GM12878 (cell line): Measurements from ENCODE around the gene CNOT10. TPM values are rescaled to one million over a fixed set of nuclear protein-coding genes. Genes with fewer than 3 reads are reported as not detected.
A peak's percentile ranks its signal among the peaks of the same experiment; 100 is the strongest.
"Not testable (repeated sequence)": the region's sequence is repeated elsewhere in the genome, so short reads cannot be mapped to it uniquely, and the experiment has no call there.

Source experiments
- ATAC-seq: fragments of 200-7000 bp; cut with Tn5 transposase; 3 replicates; pipeline ENCODE4 v1.9.1; 2020; ENCODE audit warnings: mild to moderate bottlenecking, moderate library complexity
- BruUV-seq: library from RNA; stranded (reverse); fragments of 400-500 nt; replicated peaks from 2 replicates; lab custom pipeline; 2021; lab: Mats Ljungman, UMichigan
- CTCF ChIA-PET: fragments of 300-600 bp; sonication (Branson Sonifier 250); formaldehyde crosslinking; extraction: SDS; loops from one replicate; lab custom pipeline; 2021; ENCODE audit warnings: inconsistent platforms; lab: Yijun Ruan, JAX
- POLR2A ChIA-PET: fragments of 350-600 bp; formaldehyde crosslinking; extraction: SDS; loops from one replicate; lab custom pipeline; 2021; ENCODE audit warnings: inconsistent platforms; lab: Charles Lee
- RAD21 ChIA-PET: fragments of 300-600 bp; sonication (Branson Sonifier 250); formaldehyde crosslinking; loops from one replicate; lab custom pipeline; 2023; ENCODE audit warnings: antibody characterized with exemption; ENCODE audit not compliant: unreplicated experiment; lab: Charles Lee
- SMC1A ChIA-PET: fragments of 300-600 bp; sonication (Branson Sonifier 250); formaldehyde crosslinking; loops from one replicate; lab custom pipeline; 2023; ENCODE audit not compliant: unreplicated experiment, uncharacterized antibody; lab: Charles Lee
- DNase-seq: peaks from one replicate; pipeline ENCODE4 v3.0.0-alpha.2; 2011; ENCODE audit warnings: low read depth, low spot score
- FAIRE-seq: peaks from 3 replicates; lab custom pipeline; 2011; peaks lifted over from hg19 to GRCh38; lab: Jason Lieb, UNC
- H2AFZ ChIP-seq: 2 replicates; pipeline ENCODE4 v1.6.0; 2011; ENCODE audit warnings: low read depth, low read length, control low read depth; ENCODE audit not compliant: control insufficient read depth
- H3K27ac ChIP-seq: 2 replicates; pipeline ENCODE4 v1.5.1; 2011; ENCODE audit warnings: control low read depth; ENCODE audit not compliant: control insufficient read depth, insufficient read depth
- H3K27me3 ChIP-seq, 2 experiments: replicated peaks in 1 of 2; 2 replicates each; pipeline versions ENCODE4 v1.6.0 to v1.6.1; 2011; ENCODE audit warnings: low read length in 1 of 2; ENCODE audit not compliant: control insufficient read depth in 2 of 2, insufficient read depth in 2 of 2
- H3K36me3 ChIP-seq, 2 experiments: 2 replicates each; pipeline ENCODE4 v1.5.1; 2011; ENCODE audit warnings: low read length in 1 of 2; ENCODE audit not compliant: control insufficient read depth in 2 of 2, insufficient read depth in 2 of 2
- H3K4me1 ChIP-seq: 2 replicates; pipeline ENCODE4 v1.6.1; 2011; ENCODE audit warnings: mild to moderate bottlenecking, low read length, moderate library complexity, mixed read lengths; ENCODE audit not compliant: control insufficient read depth, insufficient read depth
- H3K4me2 ChIP-seq: 2 replicates; pipeline ENCODE4 v1.6.0; 2011; ENCODE audit warnings: control low read depth; ENCODE audit not compliant: control insufficient read depth, insufficient read depth
- H3K4me3 ChIP-seq: fragments of 200-600 bp; sonication (generic); 2 replicates; pipeline ENCODE4 v1.5.1; 2016
- H3K79me2 ChIP-seq: 2 replicates; pipeline ENCODE4 v1.6.0; 2011; ENCODE audit warnings: low read length; ENCODE audit not compliant: control insufficient read depth, insufficient read depth
- H3K9ac ChIP-seq: 2 replicates; pipeline ENCODE4 v1.8.0; 2011; ENCODE audit warnings: low read length, control low read depth, mixed read lengths; ENCODE audit not compliant: control insufficient read depth, insufficient read depth
- H3K9me3 ChIP-seq: replicated peaks from 3 replicates; pipeline ENCODE4 v1.5.1; 2011; ENCODE audit warnings: mild to moderate bottlenecking, low read length; ENCODE audit not compliant: control insufficient read depth, insufficient read depth
- H4K20me1 ChIP-seq: 2 replicates; pipeline ENCODE4 v1.6.0; 2011; ENCODE audit not compliant: control insufficient read depth, insufficient read depth
- TBL1XR1 ChIP-seq: IDR thresholded peaks from 2 replicates; pipeline ENCODE4 v1.6.1; 2012; ENCODE audit warnings: low read depth, low read length, improper control_type of control experiment
- WGBS: methylation state at CpG from one replicate; pipeline ENCODE4 v1.1.6; 2016; ENCODE audit warnings: low lambda C conversion rate; ENCODE audit not compliant: insufficient replicate concordance, insufficient coverage; ENCODE audit errors: missing lambda C conversion rate; 5-methylcytosine and 5-hydroxymethylcytosine counted together
- in situ Hi-C: fragments of 300-500 bp; cut with MboI; formaldehyde crosslinking; loops from 9 replicates; pipeline ENCODE4 v1.14.3; 2018; ENCODE audit warnings: mixed read lengths
- intact Hi-C: fragments of 100-400 bp; cut with micrococcal nuclease; formaldehyde crosslinking; loops from one replicate; pipeline ENCODE4 v1.14.2; 2022; ENCODE audit not compliant: unreplicated experiment
- polyA plus RNA-seq, 11 experiments: library from polyadenylated mRNA; depleted of rRNA in 4 of 11; unstranded in 6 of 11; stranded (reverse) in 5 of 11; fragments of >200 nt; fragmentation: Nextera tagmentation in 4 of 11; fragmentation: Illumina TruSeq in 1 of 11; extraction: Ambion mirVana in 4 of 11; extraction: Trizol in 1 of 11; gene quantifications; 1 replicate in 1 of 11; 2 replicates in 10 of 11; pipeline versions ENCODE4 v1.2.1 to v1.2.3, GENCODE V29; 2011 to 2016; ENCODE audit warnings: inconsistent platforms in 2 of 11, missing spikeins in 2 of 11, low read depth in 1 of 11
- total RNA-seq, 4 experiments: library from RNA; depleted of rRNA in 3 of 4; stranded (reverse); fragments of >200 nt in 3 of 4; fragmentation: Illumina TruSeq in 1 of 4; extraction: Trizol in 1 of 4; gene quantifications; 2 replicates each; pipeline versions ENCODE4 v1.2.1 to v1.2.3, GENCODE V29; 2013 to 2021

The CNOT10 gene
- total and polyA plus RNA-seq, 10 of the 15 experiments (the other 5 are each of a cell fraction or from before 2014, with no cell fraction given): 18.2 to 51.9 (median 45.5) TPM

DNA sequence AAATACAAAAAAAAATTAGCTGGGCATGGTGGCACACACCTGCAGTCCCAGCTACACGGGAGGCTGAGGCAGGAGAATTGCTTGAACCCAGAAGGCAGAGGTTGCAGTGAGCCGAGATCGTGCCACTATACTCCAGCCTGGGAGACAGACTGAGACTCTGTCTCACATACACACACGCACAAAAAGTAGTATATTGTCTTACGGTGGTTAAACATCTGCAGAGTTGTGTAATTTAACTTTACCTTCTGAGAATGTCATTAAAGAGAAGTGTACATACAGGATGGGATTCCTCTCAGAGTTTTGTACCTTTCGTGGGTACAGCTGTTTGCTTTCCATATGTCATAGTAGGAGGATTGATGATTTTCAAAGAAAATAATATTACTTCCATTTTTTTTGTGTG lies 58.5 kb downstream of the CNOT10 start:
- H2AFZ ChIP-seq, H3K4me1 ChIP-seq, in situ Hi-C loops, H3K4me2 ChIP-seq, FAIRE-seq, H4K20me1 ChIP-seq, DNase-seq, ATAC-seq, H3K27ac ChIP-seq, CTCF ChIA-PET, H3K9me3 ChIP-seq, BruUV-seq, H3K4me3 ChIP-seq, H3K36me3 ChIP-seq, intact Hi-C loops, H3K79me2 ChIP-seq, H3K27me3 ChIP-seq, H3K9ac ChIP-seq: not testable (repeated sequence)
- ChIA-PET RAD21 (interaction anchor here (0.6 kb wide), 1 partner anchor 448 kb away, joined by 3 read pairs; no protein-coding TSS in a partner anchor), SMC1A (interaction anchor here (2.0 kb wide), 1 partner anchor 10 kb away, joined by 5 read pairs; no protein-coding TSS in a partner anchor), POLR2A (interaction anchor here (0.7 kb wide), 1 partner anchor 581 kb away, joined by 8 read pairs; no protein-coding TSS in a partner anchor)
- WGBS: 97% methylated on average over 6 of the region's 6 CpGs

DNA sequence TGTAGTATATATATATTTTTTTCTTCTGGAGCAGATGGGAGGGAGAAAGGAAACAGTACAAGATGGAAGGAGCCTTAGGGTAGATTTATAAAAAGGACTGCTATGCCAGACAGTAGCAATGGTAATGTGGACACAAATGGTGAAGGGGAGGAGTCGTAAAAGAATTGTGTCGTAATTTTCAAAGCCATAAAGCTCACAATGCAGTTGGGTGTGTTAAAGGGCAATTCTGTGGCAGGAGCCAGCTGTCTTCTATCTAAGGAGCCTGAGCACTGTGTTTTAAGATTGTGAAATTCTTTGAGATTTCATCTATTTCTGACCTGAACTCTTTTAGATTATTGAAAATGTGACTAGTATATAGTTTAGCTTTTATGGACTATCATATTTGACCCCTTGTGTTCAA lies 58.9 kb downstream of the CNOT10 start:
- FAIRE-seq (no peak), ATAC-seq (no peak), DNase-seq (no peak)
- TF ChIP-seq TBL1XR1: no peak
- Histone ChIP-seq H4K20me1 (no peaks in the 10 kb centered on the region), H3K4me1 (no peaks in the 10 kb centered on the region), H2AFZ (no peak overlapping the region), H3K4me2 (no peak overlapping the region), H3K9ac (no peak overlapping the region), H3K36me3 (peaks cover 0 to 6% of the 10 kb centered on the region in 2 experiments; a peak in 1 of 4 replicates), H3K27ac (no peak overlapping the region), H3K27me3 (no peaks in the 10 kb centered on the region), H3K79me2 (no peaks in the 10 kb centered on the region), H3K4me3 (no peak overlapping the region), H3K9me3 (no peaks in the 10 kb centered on the region)
- ChIA-PET CTCF (no interaction called here), POLR2A (no interaction called here), SMC1A (no interaction called here), RAD21 (no interaction called here)
- in situ Hi-C loops (no loop called here), intact Hi-C loops (no loop called here)
- 100% methylated on average over 2 of the region's 2 CpGs for WGBS
- TSS peak; percentile 45 for BruUV-seq
